PC-9 (cell line): ENCODE results near the gene BRSK2. TPM values are rescaled to one million over a fixed set of nuclear protein-coding genes. Genes with fewer than 3 reads are reported as not detected.

ENCODE experiments used
- BruUV-seq: library from RNA; stranded (reverse); fragments of 400-500 nt; replicated peaks from 2 replicates; lab custom pipeline; 2021; lab: Mats Ljungman, UMichigan
- CTCF ChIA-PET: fragments of 300-600 bp; sonication (Branson Sonifier 250); formaldehyde crosslinking; loops from one replicate; lab custom pipeline; 2022; ENCODE audit warnings: antibody characterized with exemption; lab: Charles Lee
- POLR2A ChIA-PET: fragments of 300-600 bp; sonication (Branson Sonifier 250); formaldehyde crosslinking; loops from one replicate; lab custom pipeline; 2022; ENCODE audit warnings: antibody characterized with exemption; ENCODE audit not compliant: unreplicated experiment; lab: Charles Lee
- DNase-seq, 2 experiments: peaks; one replicate each; pipeline versions ENCODE4 v3.0.0 to v3.0.0-alpha.2; 2015 to 2022; ENCODE audit warnings: mixed read lengths in 1 of 2
- H2AFZ ChIP-seq: fragments of 200-600 bp; sonication (generic); 2 replicates; pipeline ENCODE4 v1.8.1; 2017; ENCODE audit warnings: antibody characterized with exemption
- H3F3A ChIP-seq: fragments of 200-600 bp; sonication (generic); 2 replicates; pipeline ENCODE4 v1.8.1; 2017; ENCODE audit warnings: antibody characterized with exemption, mild to moderate bottlenecking, low read depth; ENCODE audit not compliant: insufficient read depth
- H3K27ac ChIP-seq: fragments of 200-600 bp; sonication (generic); 2 replicates; pipeline ENCODE4 v1.6.1; 2016; ENCODE audit warnings: mixed run types
- H3K27me3 ChIP-seq: fragments of 200-600 bp; sonication (generic); 2 replicates; pipeline ENCODE4 v1.6.1; 2016; ENCODE audit warnings: low read depth, mixed run types; ENCODE audit not compliant: insufficient read depth
- H3K36me3 ChIP-seq: fragments of 200-600 bp; sonication (generic); 2 replicates; pipeline ENCODE4 v1.6.1; 2016; ENCODE audit warnings: low read depth, mixed run types
- H3K4me1 ChIP-seq: fragments of 200-600 bp; sonication (generic); replicated peaks from 2 replicates; pipeline ENCODE4 v1.6.1; 2016; ENCODE audit warnings: mixed run types; ENCODE audit not compliant: insufficient read depth
- H3K4me2 ChIP-seq: fragments of 200-600 bp; sonication (generic); 2 replicates; pipeline ENCODE4 v1.6.1; 2017; ENCODE audit warnings: mixed run types
- H3K4me3 ChIP-seq: fragments of 200-600 bp; sonication (generic); 2 replicates; pipeline ENCODE4 v1.6.1; 2016; ENCODE audit warnings: mixed run types
- H3K79me2 ChIP-seq: fragments of 200-600 bp; sonication (generic); 2 replicates; pipeline ENCODE4 v1.6.1; 2017; ENCODE audit warnings: low read depth, mixed run types
- H3K9me2 ChIP-seq: fragments of 200-600 bp; sonication (generic); 2 replicates; pipeline ENCODE4 v1.8.1; 2017; ENCODE audit warnings: mild to moderate bottlenecking; ENCODE audit not compliant: insufficient read depth
- H3K9me3 ChIP-seq: fragments of 200-600 bp; sonication (generic); 2 replicates; pipeline ENCODE4 v1.8.1; 2016; ENCODE audit warnings: low read depth; ENCODE audit not compliant: insufficient read depth
- H4K20me1 ChIP-seq: fragments of 200-600 bp; sonication (generic); 2 replicates; pipeline ENCODE4 v1.8.1; 2017; ENCODE audit not compliant: insufficient read depth
- CTCF ChIP-seq: fragments of 200-600 bp; sonication (generic); conservative IDR thresholded peaks from 2 replicates; pipeline ENCODE4 v1.6.1; 2017; ENCODE audit warnings: mixed run types, antibody characterized with exemption, mild to moderate bottlenecking, moderate library complexity
- EZH2 ChIP-seq: fragments of 200-600 bp; sonication (generic); IDR thresholded peaks from 2 replicates; pipeline ENCODE4 v1.8.0; 2017; ENCODE audit warnings: antibody characterized with exemption, low read depth
- intact Hi-C: fragments of 100-400 bp; cut with micrococcal nuclease; formaldehyde crosslinking; loops from one replicate; pipeline ENCODE4 v1.10.0; 2022; ENCODE audit not compliant: unreplicated experiment
- total RNA-seq: library from RNA; stranded (reverse); gene quantifications from 2 replicates; pipeline ENCODE4 v1.2.3, GENCODE V29; 2021

The BRSK2 gene
- total RNA-seq, 1 experiment from 2014 or later = 2.9 TPM

- Histone ChIP-seq H3K9me3 (no peaks in the 10 kb centered on the region), H3K4me1 (no peaks in the 10 kb centered on the region; the same call in 1 of the 2 replicates), H2AFZ (no peak overlapping the region), H3K4me2 (no peak overlapping the region), H3K9me2 (no peaks in the 10 kb centered on the region), H3K4me3 (no peak overlapping the region), H3K27ac (no peak overlapping the region), H4K20me1 (no peaks in the 10 kb centered on the region), H3K27me3 (peaks cover 16% of the 10 kb centered on the region), H3K36me3 (no peaks in the 10 kb centered on the region), H3F3A (no peaks in the 10 kb centered on the region), H3K79me2 (no peaks in the 10 kb centered on the region)
- ChIA-PET POLR2A (no interaction called here), CTCF (no interaction called here)
- BruUV-seq = no TSS peak
- no peak for DNase-seq
- TF ChIP-seq CTCF = no peak
- intact Hi-C loops = no loop called here
Measured at GRCh38 chr11:1371377-1371776, 18.4 kb upstream of the BRSK2 start.

- CTCF ChIA-PET = no interaction called here
Measured at GRCh38 chr11:1371836-1372465, 17.8 kb upstream of the BRSK2 start.

GRCh38 chr11:1372660-1373059, 17.1 kb upstream of the BRSK2 start:
- no peaks in the 10 kb centered on the region; the same call in 1 of the 2 replicates for H3K4me1 ChIP-seq
- no peak for TF ChIP-seq EZH2
- no peak for TF ChIP-seq CTCF
- peaks cover 20% of the 10 kb centered on the region for H3K27me3 ChIP-seq
- no peak overlapping the region for H3K4me2 ChIP-seq
- H2AFZ ChIP-seq = no peak overlapping the region
- H3F3A ChIP-seq = no peaks in the 10 kb centered on the region
- no peaks in the 10 kb centered on the region for H4K20me1 ChIP-seq
- H3K9me3 ChIP-seq = no peaks in the 10 kb centered on the region
- no peak for DNase-seq
- H3K36me3 ChIP-seq = no peaks in the 10 kb centered on the region
- no TSS peak for BruUV-seq
- CTCF ChIA-PET = no interaction called here
- POLR2A ChIA-PET = no interaction called here
- no peak overlapping the region for H3K4me3 ChIP-seq
- no peak overlapping the region for H3K27ac ChIP-seq
- no peaks in the 10 kb centered on the region for H3K9me2 ChIP-seq
- intact Hi-C loops = no loop called here
- H3K79me2 ChIP-seq = no peaks in the 10 kb centered on the region

More at GRCh38 chr11:1371836-1372465, 17.8 kb upstream of the BRSK2 start:
- Histone ChIP-seq H3K27me3 (peaks cover 16% of the 10 kb centered on the region), H3K4me3 (no peak overlapping the region), H3K9me2 (no peaks in the 10 kb centered on the region), H3K36me3 (no peaks in the 10 kb centered on the region), H3K4me1 (no peaks in the 10 kb centered on the region; the same call in 1 of the 2 replicates), H3K27ac (no peak overlapping the region), H3K79me2 (no peaks in the 10 kb centered on the region), H3F3A (no peaks in the 10 kb centered on the region), H3K4me2 (no peak overlapping the region), H3K9me3 (no peaks in the 10 kb centered on the region), H4K20me1 (no peaks in the 10 kb centered on the region), H2AFZ (no peak overlapping the region)
- POLR2A ChIA-PET = no interaction called here
- intact Hi-C loops = no loop called here
- no peak for DNase-seq
- no TSS peak for BruUV-seq
- no peak for TF ChIP-seq CTCF
- no peak for TF ChIP-seq EZH2
